Glutamatergic neuron (in vitro differentiated cells): ENCODE results near the gene TEX22. TPM values are rescaled to one million over a fixed set of nuclear protein-coding genes. Genes with fewer than 3 reads are reported as not detected.
"Not testable (repeated sequence)": the region's sequence is repeated elsewhere in the genome, so short reads cannot be mapped to it uniquely, and the experiment has no call there.

Source experiments
- DNase-seq: peaks from one replicate; pipeline ENCODE4 v3.0.0; 2022
- H3K27ac Mint-ChIP-seq: one replicate; pipeline ENCODE4 v1.8.0; 2020; ENCODE audit warnings: mild to moderate bottlenecking, mixed read lengths, inconsistent platforms; ENCODE audit not compliant: unreplicated experiment
- H3K27me3 Mint-ChIP-seq: one replicate; pipeline ENCODE4 v1.8.0; 2020; ENCODE audit warnings: mild to moderate bottlenecking, moderate library complexity, mixed read lengths, inconsistent platforms; ENCODE audit not compliant: unreplicated experiment
- H3K36me3 Mint-ChIP-seq: one replicate; pipeline ENCODE4 v1.8.0; 2020; ENCODE audit warnings: mild to moderate bottlenecking, mixed read lengths, inconsistent platforms; ENCODE audit not compliant: unreplicated experiment
- H3K4me1 Mint-ChIP-seq: one replicate; pipeline ENCODE4 v1.8.0; 2020; ENCODE audit warnings: mild to moderate bottlenecking, low read depth, mixed read lengths, inconsistent platforms; ENCODE audit not compliant: unreplicated experiment
- H3K4me3 Mint-ChIP-seq: one replicate; pipeline ENCODE4 v1.8.0; 2020; ENCODE audit warnings: mild to moderate bottlenecking, mixed read lengths, inconsistent platforms; ENCODE audit not compliant: unreplicated experiment
- H3K9me3 Mint-ChIP-seq: one replicate; pipeline ENCODE4 v1.8.0; 2020; ENCODE audit warnings: mild to moderate bottlenecking, moderate library complexity, mixed read lengths, inconsistent platforms; ENCODE audit not compliant: unreplicated experiment
- total RNA-seq: library from RNA; stranded (reverse); fragmentation: NEBNext Ultra II Directional; extraction: Animal tissue kit (Norgen Biotek cat#: 25700); gene quantifications from one replicate; pipeline ENCODE4 v1.2.1, GENCODE V29; 2021; ENCODE audit not compliant: unreplicated experiment
- TF ChIP-seq, protein P1 (sequence below): fragments of 200-600 bp; sonication (generic); IDR thresholded peaks from one replicate; pipeline ENCODE4 v1.5.0; 2021; ENCODE audit not compliant: partially characterized antibody, unreplicated experiment

TEX22 gene
- total RNA-seq, 1 donor from 2014 or later = 2.7 TPM

DNA sequence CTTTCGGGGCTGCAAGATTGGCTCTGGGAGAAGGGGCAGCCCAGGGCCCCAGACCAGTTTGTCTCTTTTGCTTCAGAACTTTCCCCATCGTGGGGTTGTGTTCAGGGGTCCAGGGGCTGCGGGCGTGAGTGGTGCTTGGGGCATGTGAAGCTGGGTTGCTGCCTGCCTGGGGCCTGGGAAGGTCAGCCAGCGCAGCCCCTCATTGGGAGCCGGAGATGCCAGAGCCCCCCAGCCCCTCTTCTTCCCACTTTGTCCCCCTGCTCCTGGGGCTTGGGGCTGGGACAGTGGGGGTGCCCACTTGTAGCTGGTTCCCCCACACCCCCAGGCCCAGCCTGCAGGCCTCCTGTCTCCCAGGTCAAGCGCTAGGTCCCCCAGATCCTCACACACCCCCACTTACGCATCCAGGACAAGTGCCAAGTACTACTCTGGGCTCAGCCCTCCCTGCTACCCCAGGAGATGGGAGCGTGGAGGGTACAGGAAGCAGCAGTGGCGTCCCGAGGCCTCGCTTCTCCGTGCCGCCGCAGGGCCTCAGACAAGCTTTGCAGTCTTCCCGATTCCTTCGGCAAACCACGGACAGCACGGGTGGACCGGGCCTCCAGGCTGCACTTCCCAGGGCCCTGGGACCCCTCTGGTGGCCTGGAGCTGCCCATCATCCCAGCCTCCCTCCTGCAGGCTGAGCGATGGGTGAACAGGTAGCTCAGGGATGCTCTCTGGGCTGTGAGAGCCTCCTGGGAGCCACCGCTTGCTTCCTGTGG lies 42.3 kb upstream of the TEX22 start:
- DNase-seq = no peak
- no peak overlapping the region for H3K27ac Mint-ChIP-seq
- H3K9me3 Mint-ChIP-seq = peaks cover 10% of the 10 kb centered on the region
- TF ChIP-seq, protein P1, sequence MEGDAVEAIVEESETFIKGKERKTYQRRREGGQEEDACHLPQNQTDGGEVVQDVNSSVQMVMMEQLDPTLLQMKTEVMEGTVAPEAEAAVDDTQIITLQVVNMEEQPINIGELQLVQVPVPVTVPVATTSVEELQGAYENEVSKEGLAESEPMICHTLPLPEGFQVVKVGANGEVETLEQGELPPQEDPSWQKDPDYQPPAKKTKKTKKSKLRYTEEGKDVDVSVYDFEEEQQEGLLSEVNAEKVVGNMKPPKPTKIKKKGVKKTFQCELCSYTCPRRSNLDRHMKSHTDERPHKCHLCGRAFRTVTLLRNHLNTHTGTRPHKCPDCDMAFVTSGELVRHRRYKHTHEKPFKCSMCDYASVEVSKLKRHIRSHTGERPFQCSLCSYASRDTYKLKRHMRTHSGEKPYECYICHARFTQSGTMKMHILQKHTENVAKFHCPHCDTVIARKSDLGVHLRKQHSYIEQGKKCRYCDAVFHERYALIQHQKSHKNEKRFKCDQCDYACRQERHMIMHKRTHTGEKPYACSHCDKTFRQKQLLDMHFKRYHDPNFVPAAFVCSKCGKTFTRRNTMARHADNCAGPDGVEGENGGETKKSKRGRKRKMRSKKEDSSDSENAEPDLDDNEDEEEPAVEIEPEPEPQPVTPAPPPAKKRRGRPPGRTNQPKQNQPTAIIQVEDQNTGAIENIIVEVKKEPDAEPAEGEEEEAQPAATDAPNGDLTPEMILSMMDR = no peak
- H3K4me3 Mint-ChIP-seq = no peak overlapping the region
- H3K36me3 Mint-ChIP-seq = no peaks in the 10 kb centered on the region
- H3K4me1 Mint-ChIP-seq = peaks cover 2% of the 10 kb centered on the region
- H3K27me3 Mint-ChIP-seq = peaks cover 6% of the 10 kb centered on the region

DNA sequence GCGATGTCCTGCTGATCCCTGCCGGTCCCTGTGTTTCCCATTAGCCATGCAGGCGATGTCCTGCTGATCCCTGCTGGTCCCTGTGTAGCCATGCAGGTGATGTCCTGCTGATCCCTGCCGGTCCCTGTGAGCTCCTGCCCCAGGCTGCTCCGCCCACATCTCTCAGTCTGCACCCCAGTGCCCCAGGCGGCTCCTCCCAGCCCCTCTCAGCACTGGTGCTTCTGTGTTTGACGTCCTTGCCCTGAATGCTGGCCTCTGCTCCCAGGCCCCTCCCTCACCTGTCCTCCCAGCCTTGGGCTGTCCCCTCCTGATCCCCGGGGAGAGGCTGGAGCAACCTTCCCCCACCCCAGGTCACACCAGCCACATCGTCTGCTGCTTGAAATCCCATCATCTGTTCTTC lies 41.4 kb upstream of the TEX22 start:
- H3K9me3 Mint-ChIP-seq = peaks cover 11% of the 10 kb centered on the region
- H3K36me3 Mint-ChIP-seq = no peaks in the 10 kb centered on the region
- H3K4me1 Mint-ChIP-seq = peaks cover 2% of the 10 kb centered on the region
- no peak overlapping the region for H3K4me3 Mint-ChIP-seq
- DNase-seq = no peak
- H3K27ac Mint-ChIP-seq = no peak overlapping the region
- TF ChIP-seq, protein P1 = no peak
- H3K27me3 Mint-ChIP-seq = peaks cover 5% of the 10 kb centered on the region

DNA sequence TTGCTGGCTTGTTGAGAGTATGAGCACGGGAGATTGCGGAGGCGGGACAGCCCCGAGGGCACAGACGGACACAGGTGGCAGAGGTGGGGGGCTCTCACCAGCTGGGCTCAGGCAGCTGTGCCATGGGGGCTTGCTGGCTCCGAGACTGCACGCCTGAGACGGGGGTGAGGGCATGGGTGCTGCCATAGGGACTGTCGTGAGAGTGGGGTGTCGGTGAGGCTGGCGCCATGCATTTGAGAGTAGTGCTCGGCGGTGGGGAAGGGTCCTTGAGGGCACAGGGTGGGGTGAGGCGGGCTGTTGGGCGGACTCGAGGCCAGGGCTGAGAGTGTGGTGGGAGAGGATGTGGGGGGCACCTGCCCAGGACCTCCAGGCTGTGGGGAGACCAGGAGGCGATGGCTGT lies 40.7 kb upstream of the TEX22 start:
- Mint-ChIP-seq H3K4me3 (no peak overlapping the region), H3K27me3 (peaks cover 5% of the 10 kb centered on the region), H3K27ac (no peak overlapping the region), H3K36me3 (no peaks in the 10 kb centered on the region), H3K4me1 (no peaks in the 10 kb centered on the region), H3K9me3 (peaks cover 11% of the 10 kb centered on the region)
- DNase-seq = no peak
- TF ChIP-seq, protein P1 = no peak

DNA sequence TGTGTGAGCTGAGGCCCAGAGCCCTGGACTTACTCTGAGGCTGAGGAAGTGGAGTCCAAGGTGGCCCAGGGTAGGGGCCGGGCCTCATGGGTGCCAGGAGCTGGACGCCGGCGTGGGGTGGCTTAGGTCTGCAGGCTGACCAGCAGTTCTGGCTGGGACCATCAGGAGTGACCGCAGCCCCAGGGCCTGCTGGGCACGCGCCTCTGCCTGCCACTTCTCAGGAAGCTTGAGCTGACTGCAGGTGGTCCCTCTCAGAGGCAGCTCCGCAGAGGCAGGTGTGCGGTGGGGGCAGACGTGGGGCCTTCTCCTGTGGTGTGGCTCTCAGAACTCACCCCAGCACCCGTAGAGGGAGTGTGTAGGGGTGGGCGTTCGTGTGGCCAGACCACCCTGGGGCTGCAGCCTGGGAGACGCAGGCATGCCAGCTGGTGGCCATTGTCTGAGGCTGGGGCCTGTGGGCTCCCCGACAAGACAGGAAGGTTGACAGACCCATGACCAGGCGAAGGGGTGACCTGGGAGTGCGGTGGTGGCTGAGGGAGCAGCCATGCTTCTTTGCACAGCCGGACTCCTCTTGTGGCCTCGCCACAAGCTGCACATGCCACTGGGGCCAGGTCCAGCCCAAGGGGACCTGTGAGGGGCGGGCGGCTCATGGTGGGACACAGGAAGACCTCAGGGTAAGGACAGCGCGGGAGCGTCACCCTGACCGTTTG lies 40.0 kb upstream of the TEX22 start:
- TF ChIP-seq, protein P1 = no peak
- peaks cover 10% of the 10 kb centered on the region for H3K9me3 Mint-ChIP-seq
- H3K4me1 Mint-ChIP-seq = no peaks in the 10 kb centered on the region
- H3K36me3 Mint-ChIP-seq = peaks cover under 1% of the 10 kb centered on the region
- H3K27me3 Mint-ChIP-seq = peaks cover 5% of the 10 kb centered on the region
- H3K4me3 Mint-ChIP-seq = no peak overlapping the region
- no peak for DNase-seq
- no peak overlapping the region for H3K27ac Mint-ChIP-seq

DNA sequence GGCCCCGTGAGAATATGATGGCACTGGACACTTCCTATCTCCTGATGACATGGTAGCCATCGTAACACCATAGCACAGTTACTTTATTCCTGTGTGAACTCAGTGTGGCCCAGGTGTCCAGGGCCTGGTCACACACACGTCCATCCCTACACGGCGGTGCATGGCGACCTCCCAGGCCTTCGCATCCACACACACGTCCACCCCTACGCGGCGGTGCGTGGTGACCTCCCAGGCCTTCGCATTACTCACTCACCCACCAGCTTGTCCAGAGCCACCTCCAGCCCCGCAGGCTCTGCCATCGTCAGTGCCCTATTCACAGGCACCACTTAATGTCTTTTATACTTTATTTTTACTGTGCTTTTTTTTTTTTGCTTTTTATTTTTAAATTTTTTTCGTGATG lies 39.4 kb upstream of the TEX22 start:
- Mint-ChIP-seq H3K36me3 (peaks cover 7% of the 10 kb centered on the region), H3K4me1 (peaks cover 4% of the 10 kb centered on the region), H3K4me3 (no peak overlapping the region), H3K9me3 (peaks cover 8% of the 10 kb centered on the region), H3K27ac (no peak overlapping the region), H3K27me3 (peaks cover 10% of the 10 kb centered on the region)
- DNase-seq = no peak
- TF ChIP-seq, protein P1 = no peak

DNA sequence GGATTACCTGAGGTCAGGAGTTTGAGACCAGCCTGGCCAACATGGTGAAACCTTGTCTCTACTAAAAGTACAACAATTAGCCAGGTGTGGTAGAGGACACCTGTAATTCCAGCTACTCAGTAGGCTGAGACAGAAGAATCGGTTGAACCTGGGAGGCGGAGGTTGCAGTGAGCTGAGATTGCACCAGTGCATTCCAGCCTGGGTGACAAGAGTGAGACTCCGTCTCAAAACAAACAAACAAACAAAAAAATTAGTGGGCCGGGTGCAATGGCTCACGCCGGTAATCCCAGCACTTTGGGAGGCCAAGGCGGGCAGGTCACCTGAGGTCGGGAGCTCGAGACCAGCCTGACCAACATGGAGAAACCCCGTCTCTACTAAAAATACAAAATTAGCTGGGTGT lies 36.9 kb upstream of the TEX22 start:
- not testable (repeated sequence) for H3K4me1 Mint-ChIP-seq, H3K27ac Mint-ChIP-seq, DNase-seq, H3K9me3 Mint-ChIP-seq, H3K36me3 Mint-ChIP-seq, H3K4me3 Mint-ChIP-seq
- peaks cover 11% of the 10 kb centered on the region for H3K27me3 Mint-ChIP-seq
